Measurements from ENCODE around the gene CYP1A2. TPM values are rescaled to one million over a fixed set of nuclear protein-coding genes. Genes with fewer than 3 reads are reported as not detected.

Gene CYP1A2
- not detected for total RNA-seq
- polyA plus RNA-seq, result not detected

- H3K27ac ChIP-seq, result no peak within 1 kb of the TSS
- intact Hi-C loops (cut with DNase I), result no loop called here
- H3K9me3 ChIP-seq, result no peaks in the 10 kb centered on the region
- H3K4me3 ChIP-seq, result no peak within 1 kb of the TSS
- H3K4me1 ChIP-seq, result no peaks in the 10 kb centered on the region
- no peak for TF ChIP-seq EP300 (IDR thresholded peaks at IDR 0.05)
- H3K27me3 ChIP-seq, result no peaks in the 10 kb centered on the region
- 80 to 86% methylated on average over 3 of the region's 3 CpGs for WGBS, 2 donors
- no peaks in the 10 kb centered on the region for H3K36me3 ChIP-seq
- no peak for DNase-seq
Observed at GRCh38 chr15:74748322-74748946, at the start of gene CYP1A2. Gene CYP1A2 (plus strand): TSS chr15:74748845. CDS start chr15:74749739, 894 bp downstream.

GRCh38 chr15:74709011-74709410, 39.6 kb upstream of the CYP1A2 start:
- no peaks in the 10 kb centered on the region for H3K9me3 ChIP-seq
- 53% methylated on average over 1 of the region's 1 CpG for WGBS, 2 donors
- H3K27ac ChIP-seq, result no peak overlapping the region
- no peak for TF ChIP-seq POLR2AphosphoS5 (IDR thresholded peaks at IDR 0.05)
- TF ChIP-seq EP300 (IDR thresholded peaks at IDR 0.05), result no peak
- H3K36me3 ChIP-seq, result no peaks in the 10 kb centered on the region
- no peaks in the 10 kb centered on the region for H3K27me3 ChIP-seq
- DNase-seq, result no peak
- no peak overlapping the region for H3K4me3 ChIP-seq
- H3K4me1 ChIP-seq, result no peaks in the 10 kb centered on the region
- intact Hi-C loops (cut with DNase I), result no loop called here

DNA sequence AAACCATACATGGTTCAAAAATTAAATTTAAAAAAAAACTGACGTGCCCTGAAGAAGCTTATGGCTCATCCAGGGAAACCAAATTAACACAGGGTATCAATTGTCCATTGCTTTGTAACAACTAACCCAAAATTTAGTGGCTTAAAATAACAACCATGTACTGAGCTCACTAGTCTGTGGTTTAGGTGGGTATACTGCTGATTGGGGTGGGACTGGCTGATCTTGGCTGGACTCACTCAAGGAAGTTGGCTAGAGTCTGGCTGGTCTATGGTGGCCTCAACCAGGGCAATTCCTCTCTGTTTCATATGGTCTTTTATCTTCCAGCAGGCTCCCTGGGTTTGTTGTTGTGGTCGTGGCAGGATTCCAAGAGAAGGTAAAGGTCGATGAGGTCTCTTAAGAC, 38.8 kb upstream of the CYP1A2 start:
- Histone ChIP-seq H3K27me3 (no peaks in the 10 kb centered on the region), H3K27ac (no peak overlapping the region), H3K9me3 (no peaks in the 10 kb centered on the region), H3K36me3 (no peaks in the 10 kb centered on the region), H3K4me3 (no peak overlapping the region), H3K4me1 (no peaks in the 10 kb centered on the region)
- DNase-seq, result no peak
- intact Hi-C loops (cut with DNase I), result no loop called here
- WGBS, 2 donors, result 59 to 67% methylated on average over 3 of the region's 3 CpGs
- TF ChIP-seq POLR2A (IDR thresholded peaks at IDR 0.05), result no peak
- TF ChIP-seq POLR2AphosphoS5 (IDR thresholded peaks at IDR 0.05), result no peak
- TF ChIP-seq, protein P1, sequence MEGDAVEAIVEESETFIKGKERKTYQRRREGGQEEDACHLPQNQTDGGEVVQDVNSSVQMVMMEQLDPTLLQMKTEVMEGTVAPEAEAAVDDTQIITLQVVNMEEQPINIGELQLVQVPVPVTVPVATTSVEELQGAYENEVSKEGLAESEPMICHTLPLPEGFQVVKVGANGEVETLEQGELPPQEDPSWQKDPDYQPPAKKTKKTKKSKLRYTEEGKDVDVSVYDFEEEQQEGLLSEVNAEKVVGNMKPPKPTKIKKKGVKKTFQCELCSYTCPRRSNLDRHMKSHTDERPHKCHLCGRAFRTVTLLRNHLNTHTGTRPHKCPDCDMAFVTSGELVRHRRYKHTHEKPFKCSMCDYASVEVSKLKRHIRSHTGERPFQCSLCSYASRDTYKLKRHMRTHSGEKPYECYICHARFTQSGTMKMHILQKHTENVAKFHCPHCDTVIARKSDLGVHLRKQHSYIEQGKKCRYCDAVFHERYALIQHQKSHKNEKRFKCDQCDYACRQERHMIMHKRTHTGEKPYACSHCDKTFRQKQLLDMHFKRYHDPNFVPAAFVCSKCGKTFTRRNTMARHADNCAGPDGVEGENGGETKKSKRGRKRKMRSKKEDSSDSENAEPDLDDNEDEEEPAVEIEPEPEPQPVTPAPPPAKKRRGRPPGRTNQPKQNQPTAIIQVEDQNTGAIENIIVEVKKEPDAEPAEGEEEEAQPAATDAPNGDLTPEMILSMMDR (IDR thresholded peaks at IDR 0.05), result no peak
- TF ChIP-seq EP300 (IDR thresholded peaks at IDR 0.05), result no peak

- no peak overlapping the region for H3K4me3 ChIP-seq
Observed at GRCh38 chr15:74710319-74711094, 38.1 kb upstream of the CYP1A2 start.

GRCh38 chr15:74712311-74712710, 36.3 kb upstream of the CYP1A2 start:
- 73 to 75% methylated on average over 3 of the region's 3 CpGs for WGBS, 2 donors
- TF ChIP-seq POLR2A (IDR thresholded peaks at IDR 0.05), result no peak
- no peak for TF ChIP-seq EP300 (IDR thresholded peaks at IDR 0.05)
- H3K36me3 ChIP-seq, result no peaks in the 10 kb centered on the region
- intact Hi-C loops (cut with DNase I), result no loop called here
- H3K4me1 ChIP-seq, result no peaks in the 10 kb centered on the region
- H3K27me3 ChIP-seq, result no peaks in the 10 kb centered on the region
- H3K9me3 ChIP-seq, result no peaks in the 10 kb centered on the region
- H3K4me3 ChIP-seq, result no peak overlapping the region
- no peak for DNase-seq
- no peak overlapping the region for H3K27ac ChIP-seq

More at GRCh38 chr15:74710319-74711094, 38.1 kb upstream of the CYP1A2 start:
- Histone ChIP-seq H3K4me1 (no peaks in the 10 kb centered on the region), H3K27me3 (no peaks in the 10 kb centered on the region), H3K27ac (no peak overlapping the region), H3K36me3 (no peaks in the 10 kb centered on the region), H3K9me3 (no peaks in the 10 kb centered on the region)
- DNase-seq, result no peak
- 44 to 60% methylated on average over 3 of the region's 3 CpGs for WGBS, 2 donors
- intact Hi-C loops (cut with DNase I), result no loop called here
- TF ChIP-seq EP300 (IDR thresholded peaks at IDR 0.05) (no peak), POLR2AphosphoS5 (IDR thresholded peaks at IDR 0.05) (no peak), POLR2A (IDR thresholded peaks at IDR 0.05) (no peak)
- TF ChIP-seq, protein P1 (IDR thresholded peaks at IDR 0.05), result no peak

- Histone ChIP-seq H3K9me3 (no peaks in the 10 kb centered on the region), H3K4me1 (no peaks in the 10 kb centered on the region), H3K27ac (no peak overlapping the region), H3K36me3 (no peaks in the 10 kb centered on the region), H3K4me3 (no peak overlapping the region), H3K27me3 (no peaks in the 10 kb centered on the region)
- no peak for DNase-seq
- WGBS, 2 donors, result 72 to 85% methylated on average over 5 of the region's 5 CpGs
- TF ChIP-seq POLR2A (IDR thresholded peaks at IDR 0.05), result no peak
- intact Hi-C loops (cut with DNase I), result no loop called here
Observed at GRCh38 chr15:74716651-74717050, 32.0 kb upstream of the CYP1A2 start.
